ENCODE data around the gene OXTR. TPM values are rescaled to one million over a fixed set of nuclear protein-coding genes. Genes with fewer than 3 reads are reported as not detected.
"Not testable (repeated sequence)": the region's sequence is repeated elsewhere in the genome, so short reads cannot be mapped to it uniquely, and the experiment has no call there.

Gene OXTR
- total RNA-seq, 1 donor from 2014 or later, result 1.4 TPM

GRCh38 chr3:8743021-8743601 lies 26.3 kb downstream of the OXTR start:
- intact Hi-C loops (cut with micrococcal nuclease), result no loop called here

- intact Hi-C loops (cut with micrococcal nuclease), result no loop called here
Measured at GRCh38 chr3:8741581-8742261, 27.7 kb downstream of the OXTR start.

- intact Hi-C loops (cut with micrococcal nuclease), result no loop called here
Measured at GRCh38 chr3:8739757-8740504, 29.5 kb downstream of the OXTR start.

GRCh38 chr3:8738639-8739038 lies 30.8 kb downstream of the OXTR start:
- intact Hi-C loops (cut with micrococcal nuclease), result no loop called here

GRCh38 chr3:8737823-8738222 lies 31.6 kb downstream of the OXTR start:
- intact Hi-C loops (cut with micrococcal nuclease), result no loop called here

GRCh38 chr3:8737301-8737700 lies 32.1 kb downstream of the OXTR start:
- intact Hi-C loops (cut with micrococcal nuclease), result no loop called here

- intact Hi-C loops (cut with micrococcal nuclease), result no loop called here
Measured at GRCh38 chr3:8736436-8736835, 33.0 kb downstream of the OXTR start.

- intact Hi-C loops (cut with micrococcal nuclease), result no loop called here
Measured at GRCh38 chr3:8734908-8735307, 34.5 kb downstream of the OXTR start.

GRCh38 chr3:8734137-8734878 lies 35.1 kb downstream of the OXTR start:
- intact Hi-C loops (cut with micrococcal nuclease), result no loop called here

- intact Hi-C loops (cut with micrococcal nuclease), result no loop called here
Measured at GRCh38 chr3:8733332-8734094, 35.9 kb downstream of the OXTR start, which contains the start of gene CAV3. TSS of gene CAV3 (plus strand) at chr3:8733802. CDS start at chr3:8733877, 75 bp downstream.

- intact Hi-C loops (cut with micrococcal nuclease), result no loop called here
Measured at GRCh38 chr3:8732413-8732812, 37.0 kb downstream of the OXTR start.

- intact Hi-C loops (cut with micrococcal nuclease), result no loop called here
Measured at GRCh38 chr3:8730656-8731055, 38.8 kb downstream of the OXTR start.

GRCh38 chr3:8729479-8729878 lies 39.9 kb downstream of the OXTR start:
- intact Hi-C loops (cut with micrococcal nuclease), result no loop called here

GRCh38 chr3:8727605-8728512 lies 41.6 kb downstream of the OXTR start:
- intact Hi-C loops (cut with micrococcal nuclease), result no loop called here

GRCh38 chr3:8724108-8724752 lies 45.2 kb downstream of the OXTR start:
- intact Hi-C loops (cut with micrococcal nuclease), result no loop called here

- intact Hi-C loops (cut with micrococcal nuclease), result no loop called here
Measured at GRCh38 chr3:8723612-8724011, 45.8 kb downstream of the OXTR start.

GRCh38 chr3:8722808-8723207 lies 46.6 kb downstream of the OXTR start:
- intact Hi-C loops (cut with micrococcal nuclease), result no loop called here

- intact Hi-C loops (cut with micrococcal nuclease), result not testable (repeated sequence)
Measured at GRCh38 chr3:8715757-8716156, 53.7 kb downstream of the OXTR start.
